Measurements from ENCODE around the gene PSMG4.

PSMG4 gene

GRCh38 chr6:3291987-3292386 is 33.2 kb downstream of the PSMG4 start:
- no peak for DNase-seq

GRCh38 chr6:3292431-3293197 is 33.9 kb downstream of the PSMG4 start:
- DNase-seq: no peak

- no peak for DNase-seq
These were observed 34.8 kb downstream of the PSMG4 start for GRCh38 chr6:3293271-3294155.

GRCh38 chr6:3294396-3294795 is 35.6 kb downstream of the PSMG4 start:
- DNase-seq: no peak

- DNase-seq: no peak
These were observed 36.4 kb downstream of the PSMG4 start for GRCh38 chr6:3294921-3295871.

- no peak for DNase-seq
These were observed 37.3 kb downstream of the PSMG4 start for GRCh38 chr6:3296078-3296477.

- DNase-seq: no peak
These were observed 37.8 kb downstream of the PSMG4 start for GRCh38 chr6:3296537-3296936.

- no peak for DNase-seq
These were observed 38.3 kb downstream of the PSMG4 start for GRCh38 chr6:3297006-3297405.

- no peak for DNase-seq
These were observed 39.2 kb downstream of the PSMG4 start for GRCh38 chr6:3297909-3298308.

- DNase-seq: no peak
These were observed 40.5 kb downstream of the PSMG4 start for GRCh38 chr6:3299221-3299620.

GRCh38 chr6:3301506-3301905 is 42.8 kb downstream of the PSMG4 start:
- DNase-seq: no peak

GRCh38 chr6:3303795-3304411 is 45.2 kb downstream of the PSMG4 start:
- no peak for DNase-seq

- DNase-seq: no peak
These were observed 45.9 kb downstream of the PSMG4 start for GRCh38 chr6:3304500-3305215.

- no peak for DNase-seq
These were observed 46.4 kb downstream of the PSMG4 start for GRCh38 chr6:3305216-3305565.

GRCh38 chr6:3305831-3306230 is 47.1 kb downstream of the PSMG4 start:
- no peak for DNase-seq

- DNase-seq: no peak
These were observed 48.1 kb downstream of the PSMG4 start for GRCh38 chr6:3306848-3307247.

- DNase-seq: no peak
These were observed 48.7 kb downstream of the PSMG4 start for GRCh38 chr6:3307436-3307835.

GRCh38 chr6:3308106-3308505 is 49.4 kb downstream of the PSMG4 start:
- no peak for DNase-seq

GRCh38 chr6:3309391-3310050 is 50.8 kb downstream of the PSMG4 start:
- no peak for DNase-seq

GRCh38 chr6:3310051-3310448 is 51.3 kb downstream of the PSMG4 start:
- DNase-seq: no peak

GRCh38 chr6:3310703-3311102 is 52.0 kb downstream of the PSMG4 start:
- no peak for DNase-seq

All from stimulated activated CD4-positive, alpha-beta T cell treated with anti-CD3 and anti-CD28 coated beads, Interleukin-1b, Interleukin-23, amount 100 ng/mL, for 48 hours (primary cell).